SK-N-SH treated with all-trans-retinoic acid at 6 μM for 48 hours (cell line): Measurements from ENCODE around the gene LCLAT1.

ENCODE experiments used
- BACH2 ChIP-seq: fragments of 250-450 bp; sonication (Bioruptor Pico); IDR thresholded peaks from 2 replicates; pipeline ENCODE4 v1.9.0; 2021; ENCODE audit warnings: mild to moderate bottlenecking, borderline replicate concordance
- CSRNP3 ChIP-seq: fragments of 250-450 bp; sonication (Bioruptor Pico); IDR thresholded peaks from 2 replicates; pipeline ENCODE4 v1.5.1; 2021; ENCODE audit warnings: mild to moderate bottlenecking, moderate library complexity
- ESRRG ChIP-seq: fragments of 250-450 bp; sonication (Bioruptor Pico); IDR thresholded peaks from 2 replicates; pipeline ENCODE4 v1.6.1; 2021; ENCODE audit warnings: mild to moderate bottlenecking
- POU6F1 ChIP-seq: fragments of 250-450 bp; sonication (Bioruptor Pico); IDR thresholded peaks from 2 replicates; pipeline ENCODE4 v1.8.0; 2021; ENCODE audit warnings: low read depth, mild to moderate bottlenecking, moderate library complexity, borderline replicate concordance
- RARB ChIP-seq: fragments of 250-450 bp; sonication (Bioruptor Pico); IDR thresholded peaks from 2 replicates; pipeline ENCODE4 v1.8.0; 2021; ENCODE audit warnings: mild to moderate bottlenecking, moderate library complexity
- SNAI2 ChIP-seq: fragments of 250-450 bp; sonication (Bioruptor Pico); IDR thresholded peaks from 2 replicates; pipeline ENCODE4 v1.5.0; 2020; ENCODE audit warnings: mild to moderate bottlenecking, moderate library complexity
- TCF4 ChIP-seq: fragments of 250-450 bp; sonication (Bioruptor Pico); IDR thresholded peaks from 2 replicates; pipeline ENCODE4 v1.8.0; 2021; ENCODE audit warnings: mild to moderate bottlenecking, moderate library complexity, borderline replicate concordance
- ZC3H10 ChIP-seq: fragments of 250-450 bp; sonication (Bioruptor Pico); IDR thresholded peaks from 2 replicates; pipeline ENCODE4 v1.5.1; 2021; ENCODE audit warnings: mild to moderate bottlenecking, moderate library complexity
- ZFP3 ChIP-seq: fragments of 250-450 bp; sonication (Bioruptor Pico); IDR thresholded peaks from 2 replicates; pipeline ENCODE4 v1.5.0; 2020; ENCODE audit warnings: mild to moderate bottlenecking, moderate library complexity
- ZFP30 ChIP-seq: fragments of 450-650 bp; formaldehyde crosslinking; IDR thresholded peaks from 2 replicates; pipeline ENCODE4 v1.5.0; 2022; ENCODE audit warnings: mild to moderate bottlenecking, moderate library complexity
- ZNF70 ChIP-seq: fragments of 450-650 bp; formaldehyde crosslinking; IDR thresholded peaks from 2 replicates; pipeline ENCODE4 v1.5.0; 2020; ENCODE audit warnings: mild to moderate bottlenecking, moderate library complexity
- ZNF8 ChIP-seq: fragments of 450-650 bp; formaldehyde crosslinking; IDR thresholded peaks from 2 replicates; pipeline ENCODE4 v1.5.0; 2020; ENCODE audit warnings: mild to moderate bottlenecking, moderate library complexity
- TF ChIP-seq, protein P1 (sequence below): fragments of 250-450 bp; sonication (Bioruptor Pico); IDR thresholded peaks from 2 replicates; pipeline ENCODE4 v1.5.0; 2020; ENCODE audit warnings: mild to moderate bottlenecking, moderate library complexity
- TF ChIP-seq, protein P2 (sequence below): fragments of 250-450 bp; sonication (Bioruptor Pico); IDR thresholded peaks from 2 replicates; pipeline ENCODE4 v1.8.0; 2020; ENCODE audit warnings: mild to moderate bottlenecking, moderate library complexity, borderline replicate concordance

DNA sequence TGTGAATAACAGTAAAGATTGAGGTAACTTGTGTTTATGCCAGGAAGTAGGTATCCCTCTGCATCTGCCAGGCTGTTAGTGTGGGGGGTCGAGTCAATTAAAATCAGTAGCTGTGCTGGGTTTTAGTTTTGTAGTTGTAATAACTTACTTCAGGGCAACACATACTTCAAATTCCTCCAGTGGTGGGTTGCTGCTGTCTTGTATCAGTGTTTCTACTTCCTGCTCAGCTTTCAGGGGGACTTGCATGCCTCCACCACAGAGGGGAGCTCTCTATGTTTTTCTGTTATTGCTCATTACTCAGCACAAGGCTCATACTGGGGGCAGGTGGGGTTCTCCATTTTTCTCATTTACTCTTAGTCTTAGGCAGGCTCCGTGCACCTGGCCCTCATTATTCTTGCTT lies 223.4 kb downstream of the LCLAT1 start:
- TF ChIP-seq ZC3H10 (CRISPR knock-in tag) = no peak
- TF ChIP-seq, protein P1, sequence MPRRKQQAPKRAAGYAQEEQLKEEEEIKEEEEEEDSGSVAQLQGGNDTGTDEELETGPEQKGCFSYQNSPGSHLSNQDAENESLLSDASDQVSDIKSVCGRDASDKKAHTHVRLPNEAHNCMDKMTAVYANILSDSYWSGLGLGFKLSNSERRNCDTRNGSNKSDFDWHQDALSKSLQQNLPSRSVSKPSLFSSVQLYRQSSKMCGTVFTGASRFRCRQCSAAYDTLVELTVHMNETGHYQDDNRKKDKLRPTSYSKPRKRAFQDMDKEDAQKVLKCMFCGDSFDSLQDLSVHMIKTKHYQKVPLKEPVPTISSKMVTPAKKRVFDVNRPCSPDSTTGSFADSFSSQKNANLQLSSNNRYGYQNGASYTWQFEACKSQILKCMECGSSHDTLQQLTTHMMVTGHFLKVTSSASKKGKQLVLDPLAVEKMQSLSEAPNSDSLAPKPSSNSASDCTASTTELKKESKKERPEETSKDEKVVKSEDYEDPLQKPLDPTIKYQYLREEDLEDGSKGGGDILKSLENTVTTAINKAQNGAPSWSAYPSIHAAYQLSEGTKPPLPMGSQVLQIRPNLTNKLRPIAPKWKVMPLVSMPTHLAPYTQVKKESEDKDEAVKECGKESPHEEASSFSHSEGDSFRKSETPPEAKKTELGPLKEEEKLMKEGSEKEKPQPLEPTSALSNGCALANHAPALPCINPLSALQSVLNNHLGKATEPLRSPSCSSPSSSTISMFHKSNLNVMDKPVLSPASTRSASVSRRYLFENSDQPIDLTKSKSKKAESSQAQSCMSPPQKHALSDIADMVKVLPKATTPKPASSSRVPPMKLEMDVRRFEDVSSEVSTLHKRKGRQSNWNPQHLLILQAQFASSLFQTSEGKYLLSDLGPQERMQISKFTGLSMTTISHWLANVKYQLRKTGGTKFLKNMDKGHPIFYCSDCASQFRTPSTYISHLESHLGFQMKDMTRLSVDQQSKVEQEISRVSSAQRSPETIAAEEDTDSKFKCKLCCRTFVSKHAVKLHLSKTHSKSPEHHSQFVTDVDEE (CRISPR knock-in tag) = no peak
- no peak for TF ChIP-seq ZFP30 (CRISPR knock-in tag)
- TF ChIP-seq POU6F1 = no peak
- TF ChIP-seq, protein P2, sequence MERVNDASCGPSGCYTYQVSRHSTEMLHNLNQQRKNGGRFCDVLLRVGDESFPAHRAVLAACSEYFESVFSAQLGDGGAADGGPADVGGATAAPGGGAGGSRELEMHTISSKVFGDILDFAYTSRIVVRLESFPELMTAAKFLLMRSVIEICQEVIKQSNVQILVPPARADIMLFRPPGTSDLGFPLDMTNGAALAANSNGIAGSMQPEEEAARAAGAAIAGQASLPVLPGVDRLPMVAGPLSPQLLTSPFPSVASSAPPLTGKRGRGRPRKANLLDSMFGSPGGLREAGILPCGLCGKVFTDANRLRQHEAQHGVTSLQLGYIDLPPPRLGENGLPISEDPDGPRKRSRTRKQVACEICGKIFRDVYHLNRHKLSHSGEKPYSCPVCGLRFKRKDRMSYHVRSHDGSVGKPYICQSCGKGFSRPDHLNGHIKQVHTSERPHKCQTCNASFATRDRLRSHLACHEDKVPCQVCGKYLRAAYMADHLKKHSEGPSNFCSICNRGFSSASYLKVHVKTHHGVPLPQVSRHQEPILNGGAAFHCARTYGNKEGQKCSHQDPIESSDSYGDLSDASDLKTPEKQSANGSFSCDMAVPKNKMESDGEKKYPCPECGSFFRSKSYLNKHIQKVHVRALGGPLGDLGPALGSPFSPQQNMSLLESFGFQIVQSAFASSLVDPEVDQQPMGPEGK = no peak
- no peak for TF ChIP-seq BACH2 (CRISPR knock-in tag)
- no peak for TF ChIP-seq RARB
- TF ChIP-seq TCF4 = no peak
- TF ChIP-seq CSRNP3 = no peak
- no peak for TF ChIP-seq ZNF8
- TF ChIP-seq SNAI2 (CRISPR knock-in tag) = no peak
- TF ChIP-seq ZNF70 (CRISPR knock-in tag) = no peak
- no peak for TF ChIP-seq ZFP3
- no peak for TF ChIP-seq ESRRG (CRISPR knock-in tag)
